Endometrium (tissue), 2 donors: Measurements from ENCODE around the gene APEX1.

Experiments used
- FAIRE-seq: peaks from 2 replicates; lab custom pipeline; 2012; peaks lifted over from hg19 to GRCh38; lab: Jason Lieb, UNC
- donor health status: control.
- donor health status: control.

The APEX1 gene

GRCh38 chr14:20454516-20455354, at the start of gene APEX1, which contains the start of gene OSGEP:
Gene APEX1, plus strand, starts transcription at chr14:20455226. Its CDS starts 420 bp downstream, at chr14:20455646.
Gene OSGEP, minus strand, starts transcription at chr14:20454812. Its CDS starts 129 bp downstream, at chr14:20454683.
- FAIRE-seq = peak; percentile 95

GRCh38 chr14:20409226-20409625, 45.8 kb upstream of the APEX1 start:
- FAIRE-seq = no peak

- FAIRE-seq = no peak
Observed at GRCh38 chr14:20412411-20412810, 42.6 kb upstream of the APEX1 start.

- FAIRE-seq = no peak
Observed at GRCh38 chr14:20412876-20413743, 41.9 kb upstream of the APEX1 start, which contains the start of gene TEP1. Gene TEP1, minus strand, starts transcription at chr14:20413501. Its CDS starts 5,062 bp downstream, at chr14:20408439.

GRCh38 chr14:20413744-20414082, 41.3 kb upstream of the APEX1 start:
- FAIRE-seq = no peak

GRCh38 chr14:20415782-20416206, 39.2 kb upstream of the APEX1 start:
- FAIRE-seq = no peak

- no peak for FAIRE-seq
Observed at GRCh38 chr14:20416223-20416622, 38.8 kb upstream of the APEX1 start.

GRCh38 chr14:20417250-20418186, 37.5 kb upstream of the APEX1 start:
- FAIRE-seq = no peak

- no peak for FAIRE-seq
Observed at GRCh38 chr14:20418501-20418909, 36.5 kb upstream of the APEX1 start.

GRCh38 chr14:20419419-20419818, 35.6 kb upstream of the APEX1 start:
- no peak for FAIRE-seq

- no peak for FAIRE-seq
Observed at GRCh38 chr14:20421267-20421666, 33.8 kb upstream of the APEX1 start.

GRCh38 chr14:20422886-20423285, 32.1 kb upstream of the APEX1 start:
- no peak for FAIRE-seq

GRCh38 chr14:20424851-20425250, 30.2 kb upstream of the APEX1 start:
- no peak for FAIRE-seq

GRCh38 chr14:20427231-20428009, 27.6 kb upstream of the APEX1 start:
- FAIRE-seq = no peak

- no peak for FAIRE-seq
Observed at GRCh38 chr14:20428010-20428365, 27.0 kb upstream of the APEX1 start.

- no peak for FAIRE-seq
Observed at GRCh38 chr14:20428802-20429201, 26.2 kb upstream of the APEX1 start.

- FAIRE-seq = no peak
Observed at GRCh38 chr14:20429801-20430669, 25.0 kb upstream of the APEX1 start.

- FAIRE-seq = no peak
Observed at GRCh38 chr14:20434701-20435581, 20.1 kb upstream of the APEX1 start.
